T-cell (primary cell): ENCODE results near the gene GBA2. TPM values are rescaled to one million over a fixed set of nuclear protein-coding genes. Genes with fewer than 3 reads are reported as not detected.

Source experiments
- ATAC-seq, 4 experiments: fragments of 200-7000 bp in 3 of 4; fragments of 150-1000 bp in 1 of 4; cut with Tn5 transposase; replicated peaks in 1 of 4; 1 replicate in 3 of 4; 2 replicates in 1 of 4; pipeline ENCODE4 v1.10.0; 2021; ENCODE audit warnings: moderate library complexity in 3 of 4, mild to moderate bottlenecking in 2 of 4, moderate number of reproducible peaks in 1 of 4
- CTCF ChIA-PET, 2 donors: fragments of 300-600 bp; sonication (Branson Sonifier 250); formaldehyde crosslinking; loops; one replicate each; lab custom pipeline; 2022; ENCODE audit warnings: antibody characterized with exemption in 2 of 2; lab: Charles Lee
- POLR2A ChIA-PET, 2 donors: fragments of 300-600 bp; sonication (Branson Sonifier 250); formaldehyde crosslinking; loops; one replicate each; lab custom pipeline; 2022; ENCODE audit warnings: antibody characterized with exemption in 2 of 2; lab: Charles Lee
- DNase-seq, 35 experiments: peaks; one replicate each; pipeline versions ENCODE4 v3.0.0 to v3.0.0-alpha.2; 2013 to 2023
- H3K27ac ChIP-seq: one replicate; pipeline ENCODE4 v1.5.1; 2013; ENCODE audit warnings: low read length
- H3K27me3 ChIP-seq, 2 experiments: replicated peaks in 1 of 2; 1 replicate in 1 of 2; 2 replicates in 1 of 2; pipeline versions ENCODE4 v1.6.1 to v1.7.0; 2013; ENCODE audit warnings: low read length in 1 of 2, mixed read lengths in 1 of 2; ENCODE audit not compliant: control insufficient read depth in 2 of 2, insufficient read depth in 2 of 2; ENCODE audit errors: extremely low read depth in 1 of 2
- H3K36me3 ChIP-seq, 2 donors: 1 replicate in 1 of 2; 2 replicates in 1 of 2; pipeline versions ENCODE4 v1.6.1 to v1.7.0; 2013; ENCODE audit warnings: low read length in 1 of 2; ENCODE audit not compliant: control insufficient read depth in 2 of 2, insufficient read depth in 1 of 2; ENCODE audit errors: extremely low read depth in 1 of 2
- H3K4me1 ChIP-seq, 2 experiments: 1 replicate in 1 of 2; 2 replicates in 1 of 2; pipeline versions ENCODE4 v1.6.1 to v1.7.0; 2013; ENCODE audit warnings: low read length in 2 of 2, mixed read lengths in 1 of 2; ENCODE audit not compliant: insufficient read depth in 2 of 2, control insufficient read depth in 1 of 2; ENCODE audit errors: extremely low read depth in 1 of 2
- H3K4me3 ChIP-seq, 2 donors: 1 replicate in 1 of 2; 2 replicates in 1 of 2; pipeline versions ENCODE4 v1.5.1 to v1.7.0; 2013; ENCODE audit warnings: mild to moderate bottlenecking in 2 of 2, low read length in 1 of 2, moderate library complexity in 1 of 2; ENCODE audit not compliant: control insufficient read depth in 1 of 2; ENCODE audit errors: extremely low read depth in 1 of 2
- H3K9me3 ChIP-seq: 2 replicates; pipeline ENCODE4 v1.7.0; 2013
- H3K27ac Mint-ChIP-seq, 2 donors: one replicate each; pipeline ENCODE4 v1.8.0; 2020 to 2021; ENCODE audit warnings: mild to moderate bottlenecking in 2 of 2, mixed read lengths in 2 of 2
- H3K27me3 Mint-ChIP-seq, 2 donors: one replicate each; pipeline ENCODE4 v1.8.0; 2021 to 2022; ENCODE audit warnings: mixed read lengths in 2 of 2
- H3K36me3 Mint-ChIP-seq: one replicate; pipeline ENCODE4 v1.8.0; 2021; ENCODE audit warnings: mixed read lengths
- H3K4me1 Mint-ChIP-seq, 3 donors: one replicate each; pipeline ENCODE4 v1.8.0; 2020 to 2022; ENCODE audit warnings: mixed read lengths in 3 of 3, mild to moderate bottlenecking in 1 of 3
- H3K4me3 Mint-ChIP-seq, 3 donors: one replicate each; pipeline ENCODE4 v1.8.0; 2020 to 2022; ENCODE audit warnings: mild to moderate bottlenecking in 3 of 3, mixed read lengths in 3 of 3, moderate library complexity in 3 of 3
- H3K9me3 Mint-ChIP-seq, 3 donors: one replicate each; pipeline ENCODE4 v1.8.0; 2020 to 2022; ENCODE audit warnings: mixed read lengths in 3 of 3
- WGBS: methylation state at CpG from one replicate; pipeline ENCODE4 v1.1.5; 2013; ENCODE audit warnings: missing lambda C conversion rate; ENCODE audit not compliant: insufficient coverage; 5-methylcytosine and 5-hydroxymethylcytosine counted together
- total RNA-seq, 35 experiments: library from RNA in 6 of 35; stranded (reverse) in 6 of 35; fragments of 120-200 nt in 1 of 35; gene quantifications; one replicate each; pipeline versions ENCODE4 v1.2.1 to v1.2.4 and lab custom pipeline; 2013 to 2026

Gene GBA2
- total RNA-seq, 5 donors from 2014 or later (not counting 1 experiment from before 2014, with no cell fraction given) = 35.4 to 63.3 (median 60.1) TPM

- Histone ChIP-seq H3K36me3 (peaks cover 5 to 40% of the 10 kb centered on the region in 2 donors), H3K27me3 (no peaks in the 10 kb centered on the region), H3K4me3 (peak overlapping the region; percentile 77 to 93), H3K4me1 (peaks cover 16 to 43% of the 10 kb centered on the region in 2 experiments), H3K27ac (peak overlapping the region; percentile 76), H3K9me3 (no peaks in the 10 kb centered on the region)
- peak; percentile 56 to 74 (median 62) for ATAC-seq
- H3K4me3 Mint-ChIP-seq = peak overlapping the region; percentile 91 to 94 (median 92)
- DNase-seq = peak in 22 of 35 experiments; percentile 16 to 62 (median 32)
- peak overlapping the region; percentile 95 to 96 for H3K27ac Mint-ChIP-seq
- no peaks in the 10 kb centered on the region for H3K9me3 Mint-ChIP-seq
- H3K36me3 Mint-ChIP-seq = peaks cover 27% of the 10 kb centered on the region
- ChIA-PET POLR2A (no interaction called here), CTCF (interaction anchor here (0.5 to 4.2 kb wide), 20 partner anchors 10 to 1294 kb away, joined by 3 to 49 read pairs (median 4); partner anchors contain the start of genes CREB3 (in 2 of the 2), TLN1 (in 2 of the 2), CCDC107 (in 1 of the 2) and RMRP (in 1 of the 2))
- no peaks in the 10 kb centered on the region for H3K27me3 Mint-ChIP-seq
- peaks cover 43 to 52% (median 46%) of the 10 kb centered on the region in 3 donors for H3K4me1 Mint-ChIP-seq
- WGBS = 10% methylated on average over 4 of the region's 19 CpGs
Measured at GRCh38 chr9:35749515-35750255, 657 bp upstream of the GBA2 start.

GRCh38 chr9:35748242-35748857 lies 678 bp downstream of the GBA2 start:
- ATAC-seq = peak in 3 of 4 experiments; percentile 13 to 32 (median 14)
- peaks cover 5 to 43% of the 10 kb centered on the region in 2 donors for H3K36me3 ChIP-seq
- POLR2A ChIA-PET = interaction anchor here (0.7 to 1.0 kb wide), 2 partner anchors 13 to 27 kb away, joined by 3 read pairs; no protein-coding TSS in a partner anchor

GRCh38 chr9:35746583-35746982 lies 2.4 kb downstream of the GBA2 start:
- CTCF ChIA-PET = interaction anchor here (1.7 to 4.2 kb wide), 3 partner anchors 9 to 18 kb away, joined by 4 to 49 read pairs (median 13); no protein-coding TSS in a partner anchor
- Histone ChIP-seq H3K27ac (no peak overlapping the region), H3K36me3 (peaks cover 0 to 38% of the 10 kb centered on the region in 2 donors), H3K27me3 (no peaks in the 10 kb centered on the region), H3K9me3 (no peaks in the 10 kb centered on the region), H3K4me3 (no peak overlapping the region), H3K4me1 (peaks cover 19 to 50% of the 10 kb centered on the region in 2 experiments)
- WGBS = 100% methylated on average over 2 of the region's 3 CpGs
- H3K36me3 Mint-ChIP-seq = peaks cover 34% of the 10 kb centered on the region
- H3K4me1 Mint-ChIP-seq = peaks cover 59 to 68% (median 65%) of the 10 kb centered on the region in 3 donors
- DNase-seq (no peak), ATAC-seq (no peak)
- peak overlapping the region in 1 of 2 donors; percentile 44 for H3K27ac Mint-ChIP-seq
- peak overlapping the region in 2 of 3 donors; percentile 26 to 91 for H3K4me3 Mint-ChIP-seq
- H3K27me3 Mint-ChIP-seq = no peaks in the 10 kb centered on the region
- no peaks in the 10 kb centered on the region for H3K9me3 Mint-ChIP-seq
- POLR2A ChIA-PET = no interaction called here

More at GRCh38 chr9:35748242-35748857, 678 bp downstream of the GBA2 start:
- Histone ChIP-seq H3K4me3 (peak overlapping the region; percentile 77 to 93), H3K27me3 (no peaks in the 10 kb centered on the region), H3K9me3 (no peaks in the 10 kb centered on the region), H3K4me1 (peaks cover 16 to 43% of the 10 kb centered on the region in 2 experiments), H3K27ac (peak overlapping the region; percentile 43)
- H3K36me3 Mint-ChIP-seq = peaks cover 29% of the 10 kb centered on the region
- peak in 4 of 35 experiments; percentile 8 to 37 (median 17) for DNase-seq
- H3K4me3 Mint-ChIP-seq = peak overlapping the region; percentile 88 to 91 (median 88)
- WGBS = under 1% methylated on average over 23 of the region's 24 CpGs
- CTCF ChIA-PET = interaction anchor here (0.5 to 4.2 kb wide), 16 partner anchors 8 to 713 kb away, joined by 3 to 49 read pairs (median 6); partner anchors contain the start of genes CREB3 (in 1 of the 2) and TLN1 (in 1 of the 2)
- H3K4me1 Mint-ChIP-seq = peaks cover 48 to 59% (median 51%) of the 10 kb centered on the region in 3 donors
- H3K9me3 Mint-ChIP-seq = no peaks in the 10 kb centered on the region
- no peaks in the 10 kb centered on the region for H3K27me3 Mint-ChIP-seq
- peak overlapping the region; percentile 50 to 84 for H3K27ac Mint-ChIP-seq

GRCh38 chr9:35745569-35745968 lies 3.5 kb downstream of the GBA2 start:
- peaks cover 19 to 50% of the 10 kb centered on the region in 2 experiments for H3K4me1 ChIP-seq
- POLR2A ChIA-PET = interaction anchor here in 1 of 2 donors (0.6 kb wide), 1 partner anchor 207 kb away, joined by 5 read pairs; no protein-coding TSS in a partner anchor
- peak overlapping the region in 1 of 3 donors; percentile 49 for H3K4me3 Mint-ChIP-seq

GRCh38 chr9:35743880-35744518 lies 5.0 kb downstream of the GBA2 start:
- no peaks in the 10 kb centered on the region for H3K9me3 Mint-ChIP-seq
- H3K9me3 ChIP-seq = no peaks in the 10 kb centered on the region
- DNase-seq (no peak), ATAC-seq (no peak)
- H3K4me3 ChIP-seq = no peak overlapping the region
- no CpG with 5 or more reads among the region's 8 CpGs for WGBS
- H3K4me3 Mint-ChIP-seq = no peak overlapping the region
- ChIA-PET CTCF (interaction anchor here (0.6 to 1.6 kb wide), 4 partner anchors 13 to 80 kb away, joined by 3 to 4 read pairs (median 3); no protein-coding TSS in a partner anchor), POLR2A (no interaction called here)
- H3K27me3 Mint-ChIP-seq = no peaks in the 10 kb centered on the region
- H3K4me1 Mint-ChIP-seq = peaks cover 52 to 55% (median 54%) of the 10 kb centered on the region in 3 donors
- H3K36me3 Mint-ChIP-seq = peaks cover 46% of the 10 kb centered on the region
- peaks cover 16 to 38% of the 10 kb centered on the region in 2 experiments for H3K4me1 ChIP-seq
- H3K36me3 ChIP-seq = peaks cover 7 to 47% of the 10 kb centered on the region in 2 donors
- no peak overlapping the region for H3K27ac Mint-ChIP-seq
- no peaks in the 10 kb centered on the region for H3K27me3 ChIP-seq
- no peak overlapping the region for H3K27ac ChIP-seq

More at GRCh38 chr9:35745569-35745968, 3.5 kb downstream of the GBA2 start:
- Mint-ChIP-seq H3K4me1 (peaks cover 62 to 65% (median 63%) of the 10 kb centered on the region in 3 donors), H3K9me3 (no peaks in the 10 kb centered on the region), H3K36me3 (peaks cover 32% of the 10 kb centered on the region), H3K27ac (peak overlapping the region; percentile 45 to 47), H3K27me3 (no peaks in the 10 kb centered on the region)
- no peaks in the 10 kb centered on the region for H3K27me3 ChIP-seq
- CTCF ChIA-PET = interaction anchor here in 1 of 2 donors (0.7 to 1.7 kb wide), 4 partner anchors 15 to 100 kb away, joined by 4 to 5 read pairs (median 4); no protein-coding TSS in a partner anchor
- H3K36me3 ChIP-seq = peaks cover 2 to 33% of the 10 kb centered on the region in 2 donors
- no peak for DNase-seq
- H3K27ac ChIP-seq = no peak overlapping the region
- no peak for ATAC-seq
- H3K4me3 ChIP-seq = no peak overlapping the region
- no peaks in the 10 kb centered on the region for H3K9me3 ChIP-seq
- WGBS = 63% methylated on average over 1 of the region's 1 CpG
